HCT116 (cell line): Measurements from ENCODE around the gene APBB2. TPM values are rescaled to one million over a fixed set of nuclear protein-coding genes. Genes with fewer than 3 reads are reported as not detected.

Experiments used
- ATAC-seq: fragments of 200-7000 bp; cut with Tn5 transposase; 2 replicates; pipeline ENCODE4 v1.9.1; 2020; ENCODE audit warnings: mild to moderate bottlenecking, moderate library complexity
- BruUV-seq: library from RNA; stranded (reverse); fragments of 400-500 nt; replicated peaks from 2 replicates; lab custom pipeline; 2021; lab: Mats Ljungman, UMichigan
- CTCF ChIA-PET: fragments of 300-600 bp; sonication (Branson Sonifier 250); formaldehyde crosslinking; loops from one replicate; lab custom pipeline; 2021; ENCODE audit warnings: antibody characterized with exemption; lab: Charles Lee
- POLR2A ChIA-PET: fragments of 300-600, 350-600 bp; sonication (Branson Sonifier 250); formaldehyde crosslinking; loops from one replicate; lab custom pipeline; 2021; ENCODE audit warnings: antibody characterized with exemption; lab: Charles Lee
- RAD21 ChIA-PET, 2 experiments: fragments of 300-600 bp; sonication (Branson Sonifier 250); formaldehyde crosslinking; loops; one replicate each; lab custom pipeline; 2023; ENCODE audit warnings: low total read pairs in 2 of 2; ENCODE audit not compliant: uncharacterized antibody in 2 of 2, unreplicated experiment in 2 of 2, low non-redundant PET in 1 of 2; lab: Charles Lee
- DNase-seq: peaks from one replicate; pipeline ENCODE4 v3.0.0-alpha.2; 2010; ENCODE audit warnings: low read depth, low spot score
- H2AFZ ChIP-seq: fragments of 200-600 bp; shearing (Covaris generic), sonication (generic); 2 replicates; pipeline ENCODE4 v1.6.1; 2017; ENCODE audit warnings: low read depth, mixed run types, mixed read lengths, antibody characterized with exemption, low read length; ENCODE audit not compliant: poor library complexity, severe bottlenecking
- H3K27ac ChIP-seq: 2 replicates; pipeline ENCODE4 v1.5.1; 2012; ENCODE audit warnings: low read depth, low read length
- H3K27me3 ChIP-seq: fragments of 200-600 bp; sonication (generic); 2 replicates; pipeline ENCODE4 v1.6.1; 2016; ENCODE audit warnings: mixed run types, low read length, mixed read lengths; ENCODE audit not compliant: insufficient read depth
- H3K36me3 ChIP-seq, 2 experiments: fragments of 200-500 bp in 1 of 2; fragments of 200-600 bp in 1 of 2; sonication (Bioruptor generic) in 1 of 2; sonication (generic) in 1 of 2; 2 replicates each; pipeline versions ENCODE4 v1.5.1 to v1.6.1; 2014 to 2016; ENCODE audit warnings: low read length in 2 of 2, inconsistent platforms in 1 of 2, mixed read lengths in 1 of 2, mixed run types in 1 of 2; ENCODE audit not compliant: insufficient read depth in 2 of 2, control insufficient read depth in 1 of 2
- H3K4me1 ChIP-seq, 2 experiments: fragments of 200-600 bp in 1 of 2; sonication (generic) in 1 of 2; 2 replicates each; pipeline versions ENCODE4 v1.5.1 to v1.6.1; 2012 to 2017; ENCODE audit warnings: low read length in 2 of 2, inconsistent platforms in 1 of 2, mild to moderate bottlenecking in 1 of 2, mixed read lengths in 1 of 2, mixed run types in 1 of 2, moderate library complexity in 1 of 2; ENCODE audit not compliant: insufficient read depth in 2 of 2, control insufficient read depth in 1 of 2
- H3K4me2 ChIP-seq: fragments of 200-600 bp; sonication (generic); 2 replicates; pipeline ENCODE4 v1.6.1; 2017; ENCODE audit warnings: mixed run types, low read length, mixed read lengths
- H3K4me3 ChIP-seq, 2 experiments: fragments of 200-600 bp in 1 of 2; sonication (generic) in 1 of 2; replicated peaks in 1 of 2; 2 replicates each; pipeline ENCODE4 v1.5.1; 2011 to 2016; ENCODE audit warnings: low read length in 2 of 2, control low read depth in 1 of 2, low read depth in 1 of 2, mild to moderate bottlenecking in 1 of 2, mixed read lengths in 1 of 2, mixed run types in 1 of 2
- H3K79me2 ChIP-seq: fragments of 200-600 bp; sonication (generic); 2 replicates; pipeline ENCODE4 v1.6.1; 2017; ENCODE audit warnings: mild to moderate bottlenecking, mixed run types, low read length, moderate library complexity, mixed read lengths; ENCODE audit not compliant: insufficient read depth
- H3K9ac ChIP-seq: fragments of 200-600 bp; sonication (generic); 2 replicates; pipeline ENCODE4 v1.6.1; 2016; ENCODE audit warnings: low read length, mixed read lengths
- H3K9me2 ChIP-seq: fragments of 200-600 bp; sonication (generic), shearing (Covaris generic); 2 replicates; pipeline ENCODE4 v1.6.1; 2017; ENCODE audit warnings: mixed run types, mild to moderate bottlenecking, moderate library complexity; ENCODE audit not compliant: insufficient read depth
- H3K9me3 ChIP-seq, 2 experiments: fragments of 200-500 bp in 1 of 2; fragments of 200-600 bp in 1 of 2; sonication (Bioruptor generic) in 1 of 2; sonication (generic) in 1 of 2; 2 replicates each; pipeline ENCODE4 v1.6.1; 2014 to 2017; ENCODE audit warnings: low read length in 2 of 2, mixed read lengths in 2 of 2, inconsistent platforms in 1 of 2, low read depth in 1 of 2, mild to moderate bottlenecking in 1 of 2, mixed run types in 1 of 2, moderate library complexity in 1 of 2; ENCODE audit not compliant: control insufficient read depth in 1 of 2, insufficient read depth in 1 of 2
- H4K20me1 ChIP-seq: fragments of 200-600 bp; sonication (generic), shearing (Covaris generic); 2 replicates; pipeline ENCODE4 v1.6.1; 2017; ENCODE audit warnings: mixed run types, mild to moderate bottlenecking, moderate library complexity; ENCODE audit not compliant: insufficient read depth
- CBX3 ChIP-seq: IDR thresholded peaks from 2 replicates; pipeline ENCODE4 v1.6.1; 2012; ENCODE audit warnings: low read depth
- CEBPB ChIP-seq: IDR thresholded peaks from 2 replicates; pipeline ENCODE4 v1.6.1; 2012; ENCODE audit warnings: low read depth
- ELF1 ChIP-seq: IDR thresholded peaks from 2 replicates; pipeline ENCODE4 v1.6.1; 2012; ENCODE audit warnings: low read depth, borderline replicate concordance
- EZH2phosphoT487 ChIP-seq: fragments of 200-600 bp; IDR thresholded peaks from 2 replicates; pipeline ENCODE4 v1.6.1; 2018; ENCODE audit warnings: antibody characterized with exemption, borderline replicate concordance
- FOSL1 ChIP-seq: IDR thresholded peaks from 2 replicates; pipeline ENCODE4 v1.6.1; 2012; ENCODE audit warnings: low read depth
- JUND ChIP-seq: IDR thresholded peaks from 2 replicates; pipeline ENCODE4 v1.6.1; 2012
- MAX ChIP-seq: IDR thresholded peaks from 2 replicates; pipeline ENCODE4 v1.6.1; 2012
- POLR2A ChIP-seq: IDR thresholded peaks from 2 replicates; pipeline ENCODE4 v1.7.0; 2011; ENCODE audit warnings: borderline replicate concordance; ENCODE audit not compliant: insufficient read depth, insufficient read length; ENCODE audit errors: extremely low read depth
- REST ChIP-seq: IDR thresholded peaks from 2 replicates; pipeline ENCODE4 v1.6.1; 2012; ENCODE audit warnings: low read depth
- SIN3A ChIP-seq: IDR thresholded peaks from 2 replicates; pipeline ENCODE4 v1.6.1; 2012; ENCODE audit warnings: low read depth
- SRF ChIP-seq: IDR thresholded peaks from 2 replicates; pipeline ENCODE4 v1.6.1; 2012; ENCODE audit warnings: low read depth
- TCF7L2 ChIP-seq: IDR thresholded peaks from 2 replicates; pipeline ENCODE4 v1.7.0; 2011; ENCODE audit warnings: borderline replicate concordance, inconsistent platforms; ENCODE audit not compliant: insufficient read depth, insufficient read length; ENCODE audit errors: extremely low read depth
- YY1 ChIP-seq: IDR thresholded peaks from 2 replicates; pipeline ENCODE4 v1.6.1; 2011; ENCODE audit warnings: low read length, low read depth, moderate library complexity, mild to moderate bottlenecking; ENCODE audit not compliant: insufficient replicate concordance; ENCODE audit errors: extremely low read depth
- ZBTB33 ChIP-seq: IDR thresholded peaks from 2 replicates; pipeline ENCODE4 v1.6.1; 2011; ENCODE audit warnings: mild to moderate bottlenecking, low read length, moderate library complexity; ENCODE audit not compliant: insufficient replicate concordance; ENCODE audit errors: extremely low read depth
- ZFX ChIP-seq: fragments of 450-650 bp; IDR thresholded peaks from 2 replicates; pipeline ENCODE4 v1.6.1; 2017
- intact Hi-C: fragments of 100-400 bp; cut with micrococcal nuclease; formaldehyde crosslinking; loops from 2 replicates; pipeline ENCODE4 v1.10.0; 2022
- total RNA-seq: library from RNA; stranded (reverse); gene quantifications from one replicate; pipeline ENCODE4 v1.2.1, GENCODE V29; 2021; ENCODE audit not compliant: unreplicated experiment
- TF ChIP-seq, protein P1 (sequence below): IDR thresholded peaks from 2 replicates; pipeline ENCODE4 v1.6.1; 2012

APBB2 gene
- total RNA-seq, 1 experiment from 2014 or later = 72.5 TPM

- RAD21 ChIA-PET = no interaction called here
- Histone ChIP-seq H3K9me3 (no peaks in the 10 kb centered on the region), H4K20me1 (no peaks in the 10 kb centered on the region), H3K27ac (no peak overlapping the region), H2AFZ (peak overlapping the region; percentile 3), H3K9ac (no peak overlapping the region), H3K36me3 (no peaks in the 10 kb centered on the region), H3K4me2 (no peak overlapping the region), H3K27me3 (no peaks in the 10 kb centered on the region), H3K9me2 (no peaks in the 10 kb centered on the region), H3K79me2 (no peaks in the 10 kb centered on the region), H3K4me3 (no peak overlapping the region), H3K4me1 (no peaks in the 10 kb centered on the region)
- CTCF ChIA-PET = no interaction called here
- no peak for ATAC-seq
- intact Hi-C loops = no loop called here
- no TSS peak for BruUV-seq
- POLR2A ChIA-PET = no interaction called here
- DNase-seq = no peak
- TF ChIP-seq JUND (no peak), CBX3 (no peak), POLR2A (no peak), CEBPB (no peak), TCF7L2 (no peak), EZH2phosphoT487 (no peak), MAX (no peak), FOSL1 (no peak)
- TF ChIP-seq, protein P1, sequence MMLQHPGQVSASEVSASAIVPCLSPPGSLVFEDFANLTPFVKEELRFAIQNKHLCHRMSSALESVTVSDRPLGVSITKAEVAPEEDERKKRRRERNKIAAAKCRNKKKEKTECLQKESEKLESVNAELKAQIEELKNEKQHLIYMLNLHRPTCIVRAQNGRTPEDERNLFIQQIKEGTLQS = no peak
These were observed 27.6 kb upstream of the APBB2 start for GRCh38 chr4:41241919-41242318.

DNA sequence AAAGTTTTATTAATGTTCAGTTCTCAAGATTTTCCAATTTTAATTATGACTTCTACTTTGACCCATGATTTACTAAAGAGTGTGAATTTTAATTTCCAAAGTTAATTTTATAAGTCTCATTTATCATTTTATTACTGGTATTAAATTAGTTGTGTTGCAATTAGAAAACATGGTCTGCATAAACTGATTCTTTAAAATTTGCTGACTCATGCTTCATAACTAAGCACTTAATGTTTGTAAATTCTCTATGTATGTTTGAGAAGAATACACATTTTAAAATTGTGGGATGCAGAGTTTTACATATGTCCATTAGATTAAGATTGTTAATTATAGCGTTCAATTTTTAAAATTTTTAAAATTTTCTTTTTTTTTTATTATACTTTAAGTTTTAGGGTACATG lies 22.2 kb upstream of the APBB2 start:
- Histone ChIP-seq H3K79me2 (no peaks in the 10 kb centered on the region), H3K4me2 (no peak overlapping the region), H3K9me2 (no peaks in the 10 kb centered on the region), H4K20me1 (no peaks in the 10 kb centered on the region), H3K9me3 (no peaks in the 10 kb centered on the region), H2AFZ (peak overlapping the region; percentile 91), H3K4me3 (no peak overlapping the region), H3K4me1 (no peaks in the 10 kb centered on the region), H3K27me3 (no peaks in the 10 kb centered on the region), H3K27ac (no peak overlapping the region), H3K9ac (no peak overlapping the region), H3K36me3 (no peaks in the 10 kb centered on the region)
- no peak for DNase-seq
- ChIA-PET RAD21 (no interaction called here), CTCF (no interaction called here), POLR2A (no interaction called here)
- no peak for ATAC-seq
- intact Hi-C loops = no loop called here
- BruUV-seq = no TSS peak
- TF ChIP-seq REST = no peak
- no peak for TF ChIP-seq SRF
- TF ChIP-seq CEBPB = no peak
- no peak for TF ChIP-seq YY1
- TF ChIP-seq ZBTB33 = no peak
- no peak for TF ChIP-seq ELF1
- TF ChIP-seq, protein P1 = no peak
- TF ChIP-seq SIN3A = no peak
- no peak for TF ChIP-seq FOSL1
- TF ChIP-seq ZFX = no peak
- TF ChIP-seq EZH2phosphoT487 = no peak
